NCI-H1417 treated with DMSO at 0.1 percent for 48 hours (cell line): ENCODE results near the gene ADPGK.
"Not testable (repeated sequence)": the region's sequence is repeated elsewhere in the genome, so short reads cannot be mapped to it uniquely, and the experiment has no call there.

ENCODE experiments used
- DNase-seq: peaks from one replicate; lab custom pipeline; 2025; lab: John Stamatoyannopoulos, UW

Gene ADPGK

DNA sequence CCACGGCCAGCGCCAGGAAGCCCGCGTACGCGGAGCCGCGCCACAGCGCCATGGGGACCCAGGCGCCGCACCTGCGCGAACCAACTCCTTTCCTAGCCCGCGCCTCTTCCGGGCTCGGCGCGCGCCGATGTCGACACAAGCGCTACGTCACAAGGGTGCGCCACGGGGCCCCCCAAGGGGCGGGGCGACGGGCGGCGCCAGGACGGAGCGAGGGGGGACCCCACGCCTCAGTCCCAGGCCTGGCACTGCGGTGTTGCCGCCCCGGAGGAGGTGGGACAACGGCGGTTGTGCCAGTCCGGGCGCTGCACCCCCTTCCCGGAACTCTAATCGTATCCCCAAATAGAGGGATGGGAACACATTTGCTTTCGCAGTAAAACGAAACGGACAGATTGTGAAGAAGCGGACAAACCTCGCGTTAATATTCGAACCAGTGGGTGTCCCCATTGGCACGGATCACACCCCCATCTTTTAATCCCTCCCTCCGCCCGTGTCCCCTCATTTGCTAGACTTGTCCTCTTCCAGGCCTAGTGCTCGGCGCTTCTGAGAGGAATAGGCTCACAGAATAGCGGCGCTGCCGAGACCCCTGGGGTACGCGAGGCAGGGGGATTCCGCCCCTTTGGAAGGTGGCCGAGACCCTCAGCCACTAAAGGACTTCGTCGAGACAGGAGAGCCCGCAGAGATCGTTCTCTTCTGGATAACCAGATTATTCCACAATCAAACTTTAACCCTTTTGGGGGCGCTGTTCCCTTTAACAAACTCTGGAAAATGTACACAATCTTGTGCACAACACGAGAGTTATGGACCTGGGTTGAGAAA lies at the start of gene ADPGK:
Gene ADPGK (minus strand): TSS at position 119 of the 816 bp plus-strand sequence. CDS start 67 bp downstream, at position 52.
- DNase-seq = peak; percentile 80

DNA sequence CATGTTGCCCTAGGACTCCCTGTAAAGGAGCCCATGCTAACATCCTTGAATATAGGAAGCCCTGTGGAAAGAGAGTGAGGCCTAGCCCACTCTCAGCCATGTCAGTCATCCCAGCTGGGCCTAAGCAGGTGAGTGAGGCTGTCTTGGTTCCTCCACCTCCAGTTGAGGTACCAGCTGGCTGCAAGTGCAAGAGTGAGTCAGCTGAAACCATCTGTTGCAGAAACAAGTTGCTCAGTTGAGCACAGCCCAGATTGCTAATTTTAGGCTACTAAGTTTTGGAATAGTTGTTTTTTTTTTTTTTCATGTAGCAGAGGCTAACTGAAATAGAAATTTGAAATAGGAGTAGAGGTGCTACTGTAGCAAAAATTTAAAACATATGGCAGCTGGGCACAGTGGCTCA lies 43.7 kb upstream of the ADPGK start:
- DNase-seq = no peak

DNA sequence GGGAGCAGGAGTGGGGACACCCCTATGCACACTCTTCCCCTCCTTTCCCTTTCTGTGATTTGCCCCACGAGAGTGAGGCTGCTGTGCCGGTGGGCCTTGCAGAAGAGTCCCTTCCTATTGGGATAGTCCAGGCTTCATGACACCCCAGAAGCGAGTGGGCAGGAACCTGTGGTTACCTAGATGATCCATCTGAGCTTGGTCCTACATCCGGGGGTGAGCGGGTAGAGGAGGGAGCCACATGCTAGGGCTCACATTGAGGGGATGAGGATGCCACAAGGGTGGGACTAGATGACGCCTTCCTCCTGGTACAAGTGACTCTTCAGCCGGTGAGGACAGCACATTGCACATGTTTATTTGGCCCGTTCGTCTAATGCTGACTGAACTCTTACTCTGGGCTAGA lies 43.1 kb upstream of the ADPGK start:
- no peak for DNase-seq

DNA sequence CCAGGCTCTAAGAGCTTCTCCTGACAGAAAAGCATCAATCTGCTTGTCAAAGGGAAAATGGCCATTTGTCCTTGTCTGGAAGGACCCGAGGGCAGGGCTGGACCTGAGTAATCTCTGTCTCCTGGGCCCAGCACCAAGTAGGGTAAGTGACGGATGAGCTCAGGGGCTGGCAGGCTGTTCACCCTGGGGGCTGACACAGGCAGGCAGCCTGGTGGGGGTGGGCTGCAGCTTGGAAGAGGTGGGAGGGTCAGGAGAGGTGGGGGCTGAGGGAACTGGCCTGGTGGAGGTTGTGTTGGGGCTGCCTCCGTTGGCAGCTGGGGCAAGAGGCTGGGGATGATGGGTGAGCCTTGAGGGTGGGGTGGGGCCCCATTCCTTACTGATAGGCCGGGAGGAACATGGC lies 42.3 kb upstream of the ADPGK start:
- DNase-seq = no peak

DNA sequence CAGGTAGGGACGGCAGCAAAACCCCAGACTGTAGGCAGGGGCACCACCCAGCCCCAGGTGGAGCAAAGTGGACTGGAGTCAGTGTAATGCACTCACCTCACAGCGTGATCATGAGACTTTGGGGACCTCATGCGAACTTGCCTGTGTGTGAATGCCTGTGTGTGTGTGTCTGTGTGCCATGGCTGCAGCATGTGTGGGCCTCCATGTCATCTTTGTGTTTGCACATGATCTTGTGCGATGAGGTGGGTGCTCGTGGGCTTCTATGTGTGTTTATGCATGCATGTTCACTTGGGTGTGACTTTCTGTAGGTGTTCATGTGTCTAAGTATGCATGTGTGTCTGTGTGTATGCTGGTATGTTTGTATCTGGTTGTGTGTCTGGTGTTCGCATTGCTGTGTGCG lies 41.2 kb upstream of the ADPGK start:
- DNase-seq = no peak

DNA sequence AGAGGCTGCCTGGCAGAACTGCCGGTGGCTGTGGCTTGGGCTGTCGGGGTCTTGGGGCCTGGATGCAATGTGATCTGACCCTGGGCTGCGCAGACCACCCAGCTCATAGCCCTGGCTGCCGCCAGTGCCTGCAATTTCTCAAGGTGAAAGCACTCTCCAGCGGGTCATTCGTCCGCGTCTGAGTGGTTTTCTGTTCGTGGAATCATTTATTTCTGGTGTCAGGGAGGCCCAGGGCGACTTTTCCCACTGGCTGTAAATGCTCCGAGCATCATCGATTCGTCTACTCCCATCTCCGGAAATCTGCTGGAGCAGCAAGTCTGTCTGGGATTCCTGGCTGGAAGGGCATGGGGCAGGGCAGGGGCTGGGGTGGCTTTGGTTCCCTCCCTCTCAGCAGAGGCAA lies 40.6 kb upstream of the ADPGK start:
- DNase-seq = no peak

DNA sequence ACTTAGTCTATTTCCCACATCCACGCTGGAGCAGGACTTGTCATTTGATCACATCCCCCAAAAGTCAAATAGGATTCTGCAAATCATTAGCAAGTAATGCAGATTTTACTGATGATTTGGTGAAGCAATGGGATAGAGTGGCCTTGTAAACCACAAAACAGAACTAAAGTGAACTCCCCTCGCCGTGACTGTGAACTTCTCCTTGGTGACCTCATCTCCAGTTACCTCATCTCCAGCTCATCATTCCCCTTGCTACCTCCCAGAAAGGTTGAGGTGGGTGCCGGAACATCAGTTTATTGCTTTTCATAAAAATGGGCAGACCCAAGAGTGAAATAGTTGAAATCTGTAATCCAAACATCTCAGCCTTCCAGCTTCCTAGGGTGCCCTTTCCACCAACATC lies 36.7 kb upstream of the ADPGK start:
- no peak for DNase-seq

DNA sequence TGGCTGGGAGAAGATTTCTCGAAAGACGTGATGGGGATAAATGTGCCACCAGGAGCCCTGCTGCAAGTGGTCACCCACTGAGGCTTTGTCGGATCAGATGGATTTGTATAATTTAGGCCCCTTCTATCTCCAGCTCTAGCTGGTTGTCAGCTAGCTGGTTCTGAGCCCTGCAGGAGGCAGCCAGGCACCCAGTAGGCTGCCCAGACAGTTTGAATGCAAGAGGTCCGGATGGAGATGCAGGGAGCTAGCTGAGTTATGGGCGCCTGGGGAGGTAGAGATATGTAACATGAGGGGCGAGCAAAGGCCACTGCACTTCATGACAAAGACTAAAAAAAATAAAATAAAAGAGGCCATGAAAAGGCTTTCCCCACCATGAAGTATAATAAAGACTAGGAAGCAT lies 35.1 kb upstream of the ADPGK start:
- no peak for DNase-seq

DNA sequence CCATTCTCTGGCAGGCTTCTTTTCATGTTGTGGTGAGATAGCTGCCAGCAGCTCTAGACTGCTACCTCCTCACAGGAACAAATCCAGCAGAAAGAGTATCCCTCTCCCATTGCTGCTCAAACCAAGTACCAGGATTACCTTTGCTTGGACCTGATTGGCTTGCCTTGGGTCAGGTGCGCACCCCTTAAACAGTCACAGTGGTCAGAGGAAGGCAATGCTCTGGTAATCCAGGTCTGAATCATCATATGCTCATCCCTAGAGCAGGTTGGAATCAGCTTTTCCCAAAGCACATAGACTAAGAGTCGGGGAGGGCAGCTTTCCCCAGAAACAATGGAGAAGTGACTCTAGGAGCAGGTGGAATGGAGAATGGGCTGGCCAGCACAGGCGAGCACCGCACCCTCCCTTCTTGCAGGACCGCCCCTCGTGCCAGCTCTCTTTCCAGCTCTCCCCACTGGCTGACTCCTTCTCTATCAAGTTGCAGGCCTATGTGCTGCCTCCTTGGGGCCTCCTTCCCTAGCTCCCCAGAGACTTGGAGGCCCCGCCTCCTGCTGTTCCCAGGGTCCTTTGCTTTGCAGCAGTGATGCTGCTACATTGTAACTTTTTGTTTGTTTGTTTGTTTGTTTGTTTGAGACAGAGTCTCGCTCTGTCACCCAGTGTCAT lies 29.9 kb upstream of the ADPGK start:
- no peak for DNase-seq

DNA sequence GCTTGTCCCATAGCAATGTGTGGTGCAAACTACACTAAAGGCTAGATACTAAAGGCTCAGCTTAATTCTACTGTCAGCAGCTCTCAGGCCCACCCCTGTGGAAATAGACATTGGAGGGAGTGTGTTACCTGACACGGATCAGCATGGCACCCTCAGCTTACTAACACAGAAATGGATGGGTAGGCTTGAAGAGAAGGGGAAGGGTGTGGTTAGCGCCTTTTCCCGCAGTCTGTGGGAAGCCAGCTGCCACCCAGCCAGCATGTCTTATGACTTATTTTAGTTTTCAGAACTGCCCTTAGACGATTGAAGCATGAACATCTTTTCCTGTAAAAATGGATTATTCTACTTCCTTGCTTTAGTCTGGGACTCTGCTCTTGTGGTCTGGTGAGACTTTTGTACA lies 25.8 kb upstream of the ADPGK start:
- DNase-seq = no peak

DNA sequence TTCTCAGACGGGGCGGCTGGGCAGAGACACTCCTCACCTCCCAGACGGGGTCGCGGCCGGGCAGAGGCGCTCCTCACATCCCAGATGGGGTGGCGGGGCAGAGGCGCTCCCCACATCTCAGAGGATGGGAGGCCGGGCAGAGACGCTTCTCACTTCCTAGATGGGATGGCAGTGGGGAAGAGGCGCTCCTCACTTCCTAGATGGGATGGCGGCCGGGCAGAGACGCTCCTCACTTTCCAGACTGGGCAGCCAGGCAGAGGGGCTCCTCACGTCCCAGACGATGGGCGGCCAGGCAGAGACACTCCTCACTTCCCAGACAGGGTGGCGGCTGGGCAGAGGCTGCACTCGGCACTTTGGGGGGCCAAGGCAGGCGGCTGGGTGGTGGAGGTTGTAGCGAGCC lies 23.8 kb upstream of the ADPGK start:
- not testable (repeated sequence) for DNase-seq

DNA sequence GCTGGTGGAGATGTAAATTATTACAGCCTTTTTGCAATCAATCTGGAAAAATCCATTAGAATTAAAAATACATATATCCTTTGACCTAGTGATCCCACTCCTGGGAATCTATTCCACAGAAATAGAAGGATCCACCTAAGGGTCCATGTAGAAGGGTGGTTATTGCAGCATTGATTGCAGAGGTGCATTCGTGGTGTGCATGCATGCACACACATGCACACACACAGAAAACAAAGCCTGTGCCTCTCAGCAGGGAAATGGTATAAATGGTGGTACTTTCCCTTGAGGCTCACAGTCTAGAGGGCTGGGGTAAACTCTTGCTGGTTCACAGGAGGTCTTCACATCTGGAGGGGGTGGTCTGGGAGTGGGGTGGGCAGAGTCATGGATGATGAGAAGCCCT lies 19.4 kb upstream of the ADPGK start:
- no peak for DNase-seq

DNA sequence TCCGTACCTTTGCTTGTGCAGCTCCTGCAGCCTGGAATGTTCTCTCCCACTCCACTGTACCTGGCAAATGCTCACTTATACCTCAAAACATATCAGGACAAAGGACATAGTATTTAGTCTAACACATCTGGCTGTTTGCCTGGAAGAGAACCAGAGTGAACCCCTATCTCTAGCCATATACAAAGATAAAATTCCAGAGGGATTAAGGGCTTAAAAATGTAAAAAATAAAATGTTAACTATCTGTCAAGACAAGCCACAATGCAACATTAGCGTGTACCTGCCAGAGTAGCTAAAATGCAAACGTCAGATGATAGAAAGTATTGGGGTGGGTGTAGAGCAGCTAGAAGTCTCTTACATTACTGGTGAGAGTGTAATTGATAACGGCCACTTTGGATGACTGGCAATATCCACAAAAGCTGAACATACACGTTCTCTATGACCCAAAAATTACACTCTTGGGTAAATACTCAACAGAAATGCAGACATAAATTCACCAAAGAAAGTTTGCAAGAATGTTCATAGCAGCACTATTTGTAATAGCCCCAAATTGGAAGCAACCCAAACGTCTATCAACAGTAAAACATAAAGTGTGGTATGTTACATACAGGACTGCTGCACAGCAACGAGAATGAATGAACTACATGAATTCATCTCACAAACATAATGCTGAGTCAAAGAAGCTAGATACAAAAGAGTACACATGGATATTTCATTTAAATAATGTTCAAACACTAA lies 18.2 kb upstream of the ADPGK start:
- DNase-seq = no peak

DNA sequence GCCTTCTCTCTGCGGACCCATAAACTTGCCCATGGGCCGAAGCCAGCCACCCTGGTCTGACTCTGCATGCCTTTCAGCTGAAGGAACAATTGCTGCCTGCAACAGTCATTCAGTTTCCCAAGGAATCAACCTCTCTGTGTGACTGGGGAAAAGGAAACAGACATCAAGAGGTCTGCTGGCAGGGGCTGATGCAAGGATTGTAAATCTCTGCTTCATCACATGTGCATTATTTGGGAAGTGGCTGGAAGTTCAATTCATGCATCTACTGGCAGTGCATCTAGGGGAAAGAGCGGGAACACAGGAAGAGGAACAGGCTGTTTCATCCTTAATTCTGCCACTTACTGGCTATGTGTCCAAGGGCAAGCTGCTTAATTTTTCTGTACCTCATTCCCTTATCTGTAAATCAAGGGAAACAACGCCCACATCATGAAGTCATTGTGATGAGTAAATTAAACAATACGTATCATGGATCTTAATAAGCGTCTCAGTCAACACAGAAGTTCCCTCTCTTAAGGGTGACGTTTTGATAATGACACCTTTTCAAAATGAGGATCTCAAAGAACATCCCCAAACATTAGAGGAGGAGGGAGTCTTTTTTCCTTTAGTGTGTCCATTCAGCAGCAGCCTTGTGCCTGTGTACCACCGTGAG lies 17.4 kb upstream of the ADPGK start:
- DNase-seq = no peak

DNA sequence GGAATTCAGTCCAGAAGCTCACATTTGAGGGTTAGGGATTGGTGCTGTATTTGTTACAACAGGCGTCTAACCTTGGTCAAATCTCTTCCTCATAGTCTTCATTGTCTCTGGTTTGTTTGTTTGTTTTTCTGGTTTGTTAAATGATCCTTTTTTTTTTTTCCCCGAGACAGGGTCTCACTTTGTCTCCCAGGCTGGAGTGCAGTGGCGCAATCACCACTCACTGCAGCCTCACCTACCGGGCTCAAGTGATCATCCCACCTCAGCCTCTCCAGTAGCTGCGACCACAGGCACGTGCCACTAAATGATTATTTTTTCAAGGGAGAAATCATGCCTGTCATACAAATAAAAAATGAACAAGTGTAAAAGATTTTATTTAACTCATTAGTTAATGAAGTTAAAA lies 14.3 kb upstream of the ADPGK start:
- DNase-seq = no peak

DNA sequence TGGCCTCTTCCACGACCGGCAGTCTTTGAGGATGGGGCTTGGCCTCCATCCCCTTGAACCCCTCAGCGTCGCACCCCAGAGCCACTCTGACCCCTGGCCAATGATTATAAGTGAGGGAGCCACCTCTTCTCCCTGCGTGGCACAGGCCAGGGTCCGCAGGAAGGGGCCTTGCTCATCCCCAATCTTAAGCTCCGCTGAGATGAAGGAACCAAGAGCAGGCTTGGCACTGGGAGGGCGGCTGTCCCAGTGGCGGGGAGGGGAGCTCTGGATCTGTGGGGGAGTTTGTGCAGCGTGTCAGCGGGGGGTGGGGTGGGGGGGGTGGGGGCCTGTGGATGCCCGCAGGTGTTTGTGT lies 13.8 kb upstream of the ADPGK start:
- no peak for DNase-seq

DNA sequence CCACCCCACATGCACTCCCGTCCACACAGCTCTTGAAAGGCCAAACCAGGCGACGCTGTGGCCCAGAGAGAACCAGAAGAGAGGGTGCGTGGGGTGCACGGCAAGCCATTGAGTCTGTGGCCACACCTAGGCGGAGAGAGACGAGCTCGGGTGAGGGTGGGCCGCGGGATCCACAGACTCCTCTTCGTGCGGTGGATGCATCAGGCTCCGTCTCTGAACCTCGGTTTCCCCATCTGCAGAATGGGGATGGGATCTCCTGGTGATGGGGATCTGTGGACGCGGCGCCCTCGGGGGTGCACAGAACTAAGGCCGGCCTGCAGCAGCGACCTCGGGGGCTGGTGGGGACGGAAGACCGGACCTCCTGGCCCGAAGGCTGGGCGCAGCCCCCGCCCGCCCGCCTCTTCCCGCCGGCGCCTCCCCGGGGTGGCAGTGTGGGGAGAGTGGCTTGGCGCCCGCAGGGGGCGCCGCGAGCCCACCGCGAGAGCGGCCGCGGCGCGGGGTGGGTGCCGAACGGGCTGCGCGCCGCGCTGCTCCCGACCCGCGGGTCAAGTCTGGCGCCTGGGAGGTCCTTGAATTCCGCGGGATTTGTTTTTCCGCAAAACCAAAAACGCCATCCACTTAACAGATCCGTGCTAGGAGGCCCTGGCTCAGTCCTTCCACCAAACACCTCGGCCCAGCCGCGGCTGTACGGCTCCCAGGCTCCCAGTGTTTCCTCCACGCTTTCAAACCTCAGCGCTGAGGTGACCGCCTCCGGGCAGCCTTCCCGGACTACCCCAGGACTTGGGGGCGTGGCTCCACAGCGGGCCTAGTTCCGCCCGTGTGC lies 13.2 kb upstream of the ADPGK start:
- DNase-seq = peak; percentile 14

DNA sequence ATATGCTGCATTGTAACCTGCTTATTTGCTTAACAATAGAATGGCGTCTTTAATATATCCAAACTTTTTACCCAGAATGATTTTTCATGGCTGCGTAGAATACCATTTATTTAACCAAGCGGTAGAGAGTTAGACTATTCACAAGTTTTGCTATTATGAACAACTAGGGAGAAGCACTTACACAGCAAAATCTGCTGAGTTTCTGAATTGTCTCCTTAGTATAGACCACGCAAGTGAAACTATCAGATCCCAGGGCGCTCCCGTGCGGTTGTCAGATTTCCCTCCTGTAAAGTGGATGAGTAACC lies 12.6 kb upstream of the ADPGK start:
- no peak for DNase-seq

DNA sequence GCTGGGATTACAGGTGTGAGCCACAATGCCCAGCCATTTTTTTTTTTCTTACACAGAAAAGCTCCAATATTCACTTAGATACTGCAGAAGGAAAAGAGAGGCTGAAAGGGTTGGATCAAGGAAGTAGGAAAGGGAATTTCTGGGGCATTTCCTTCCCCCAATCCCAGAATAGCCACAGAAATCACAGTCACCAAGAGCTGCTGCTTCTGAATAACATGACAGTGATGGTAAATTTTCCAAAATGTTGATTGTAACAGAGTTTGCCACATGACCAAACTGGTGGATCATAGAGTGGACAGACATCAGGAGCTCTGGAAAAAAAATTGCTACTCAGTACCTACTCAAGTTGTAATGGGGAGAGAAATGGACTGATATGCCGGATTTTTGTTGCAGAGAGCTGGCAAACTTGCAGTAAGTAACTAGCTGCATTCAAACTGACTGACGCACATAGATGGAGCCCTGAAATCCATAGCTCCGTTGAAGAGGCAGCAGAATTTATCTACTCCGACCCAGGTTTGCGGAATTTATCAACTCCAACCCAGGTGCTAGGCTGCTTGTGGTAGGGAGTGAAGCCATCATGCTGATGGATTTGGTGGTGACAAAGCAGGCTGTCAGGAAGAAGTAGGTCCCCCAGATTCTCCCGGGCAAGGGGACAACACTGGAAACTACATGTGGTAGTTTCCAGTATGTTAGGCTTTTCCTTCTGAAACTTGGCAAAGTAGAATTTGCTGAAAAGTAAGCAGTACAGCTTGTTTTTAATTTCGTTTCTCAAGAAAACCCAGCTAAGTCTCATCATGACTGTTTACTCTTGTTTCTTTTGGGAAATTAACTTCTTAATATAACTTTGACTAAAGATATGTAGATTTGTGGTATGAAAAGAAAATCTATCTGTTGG lies 10.5 kb upstream of the ADPGK start:
- no peak for DNase-seq

DNA sequence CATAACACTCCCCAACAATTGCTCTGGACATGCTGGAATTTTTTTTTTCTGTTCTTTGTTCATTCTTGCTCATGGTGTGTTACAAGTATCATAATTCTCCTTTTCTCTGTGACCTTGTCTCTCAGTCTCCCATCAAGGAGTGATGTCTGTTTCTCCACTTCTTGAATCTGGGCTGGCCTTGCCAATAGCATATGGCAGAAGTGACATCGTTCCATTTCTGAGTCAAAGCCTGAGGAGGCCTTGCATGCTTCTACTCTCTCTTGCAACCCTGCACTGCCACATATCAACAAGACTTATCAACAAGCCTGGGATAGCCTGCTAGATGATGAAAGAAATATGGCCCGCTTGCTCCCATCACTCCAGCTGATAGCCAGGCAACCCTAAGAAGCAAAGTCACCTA lies 8.9 kb upstream of the ADPGK start:
- DNase-seq = no peak
